ENCODE results near the gene INS.

The INS gene

GRCh38 chr11:2160736-2161259, at the start of gene INS:
Gene INS (minus strand): TSS chr11:2161209. CDS start chr11:2160971, 238 bp downstream.
- DNase-seq = no peak

- no peak for DNase-seq
Measured at GRCh38 chr11:2210366-2211112, 49.5 kb upstream of the INS start.

- DNase-seq = no peak
Measured at GRCh38 chr11:2209900-2210321, 48.9 kb upstream of the INS start.

GRCh38 chr11:2209370-2209801, 48.4 kb upstream of the INS start:
- DNase-seq = no peak

- peak; percentile 10 for DNase-seq
Measured at GRCh38 chr11:2208691-2209369, 47.8 kb upstream of the INS start.

GRCh38 chr11:2207773-2208621, 47.0 kb upstream of the INS start:
- no peak for DNase-seq

GRCh38 chr11:2207212-2207611, 46.2 kb upstream of the INS start:
- no peak for DNase-seq

GRCh38 chr11:2205981-2206690, 45.1 kb upstream of the INS start:
- no peak for DNase-seq

GRCh38 chr11:2205214-2205720, 44.3 kb upstream of the INS start:
- no peak for DNase-seq

GRCh38 chr11:2204361-2205213, 43.6 kb upstream of the INS start:
- DNase-seq = no peak

GRCh38 chr11:2203440-2204259, 42.6 kb upstream of the INS start:
- no peak for DNase-seq

- no peak for DNase-seq
Measured at GRCh38 chr11:2202900-2203439, 42.0 kb upstream of the INS start.

- peak; percentile 62 for DNase-seq
Measured at GRCh38 chr11:2202071-2202899, 41.3 kb upstream of the INS start.

- no peak for DNase-seq
Measured at GRCh38 chr11:2201542-2201941, 40.5 kb upstream of the INS start.

- no peak for DNase-seq
Measured at GRCh38 chr11:2200957-2201519, 40.0 kb upstream of the INS start.

GRCh38 chr11:2200536-2200935, 39.5 kb upstream of the INS start:
- DNase-seq = no peak

- no peak for DNase-seq
Measured at GRCh38 chr11:2199466-2200341, 38.7 kb upstream of the INS start.

Measured in NCI-H510A (cell line).